SK-N-SH (cell line): Measurements from ENCODE around the gene ST6GALNAC3. TPM values are rescaled to one million over a fixed set of nuclear protein-coding genes. Genes with fewer than 3 reads are reported as not detected.

Experiments
- CTCF ChIA-PET: fragments of 300-600, 350-600 bp; formaldehyde crosslinking; extraction: SDS; loops from one replicate; lab custom pipeline; 2021; lab: Yijun Ruan, JAX
- POLR2A ChIA-PET: fragments of 350-600 bp; sonication (Branson Sonifier 250); formaldehyde crosslinking; extraction: SDS; loops from one replicate; lab custom pipeline; 2020; ENCODE audit warnings: antibody characterized with exemption, inconsistent platforms; lab: Yijun Ruan, JAX
- DNase-seq: peaks from one replicate; pipeline ENCODE4 v3.0.0; 2012
- H2AFZ ChIP-seq: fragments of 200-600 bp; sonication (generic); 2 replicates; pipeline ENCODE4 v1.8.1; 2016; ENCODE audit warnings: antibody characterized with exemption, mild to moderate bottlenecking, low read depth
- H3F3A ChIP-seq: fragments of 200-600 bp; sonication (generic); replicated peaks from 2 replicates; pipeline ENCODE3; 2016; ENCODE audit warnings: antibody characterized with exemption, mild to moderate bottlenecking; ENCODE audit not compliant: insufficient read depth
- H3K27ac ChIP-seq, 2 experiments: fragments of 200-500 bp in 1 of 2; fragments of 200-600 bp in 1 of 2; sonication (Bioruptor generic) in 1 of 2; sonication (generic), shearing (Covaris generic) in 1 of 2; 2 replicates each; pipeline versions ENCODE4 v1.5.1 to v1.6.1; 2014 to 2016; ENCODE audit warnings: low read depth in 2 of 2, inconsistent platforms in 1 of 2, low read length in 1 of 2, mild to moderate bottlenecking in 1 of 2, mixed read lengths in 1 of 2
- H3K27me3 ChIP-seq: fragments of 200-600 bp; sonication (generic), shearing (Covaris generic); 2 replicates; pipeline ENCODE4 v1.6.1; 2016; ENCODE audit warnings: mixed run types; ENCODE audit not compliant: insufficient read depth
- H3K36me3 ChIP-seq, 2 experiments: fragments of 200-500 bp in 1 of 2; fragments of 200-600 bp in 1 of 2; sonication (Bioruptor generic) in 1 of 2; sonication (generic) in 1 of 2; replicated peaks in 1 of 2; 2 replicates each; pipeline versions ENCODE3 to v1.5.1; 2014 to 2016; ENCODE audit warnings: low read length in 1 of 2, mild to moderate bottlenecking in 1 of 2; ENCODE audit not compliant: insufficient read depth in 2 of 2, control insufficient read depth in 1 of 2
- H3K4me1 ChIP-seq, 2 experiments: fragments of 200-500 bp in 1 of 2; fragments of 200-600 bp in 1 of 2; sonication (Bioruptor generic) in 1 of 2; sonication (generic), shearing (Covaris generic) in 1 of 2; 2 replicates each; pipeline versions ENCODE4 v1.5.1 to v1.6.1; 2014 to 2016; ENCODE audit warnings: low read depth in 1 of 2, low read length in 1 of 2, mixed run types in 1 of 2; ENCODE audit not compliant: insufficient read depth in 2 of 2, control insufficient read depth in 1 of 2
- H3K4me2 ChIP-seq: fragments of 200-600 bp; sonication (generic), shearing (Covaris generic); 2 replicates; pipeline ENCODE4 v1.6.1; 2017; ENCODE audit warnings: mixed run types
- H3K4me3 ChIP-seq, 2 experiments: fragments of 200-500 bp in 1 of 2; fragments of 200-600 bp in 1 of 2; sonication (Bioruptor generic) in 1 of 2; sonication (generic), shearing (Covaris generic) in 1 of 2; 2 replicates each; pipeline versions ENCODE4 v1.5.1 to v1.8.1; 2014 to 2016; ENCODE audit warnings: low read depth in 2 of 2, inconsistent platforms in 1 of 2, low read length in 1 of 2, mild to moderate bottlenecking in 1 of 2, mixed read lengths in 1 of 2, moderate library complexity in 1 of 2
- H3K79me2 ChIP-seq: fragments of 200-600 bp; sonication (generic); 2 replicates; pipeline ENCODE4 v1.8.1; 2017; ENCODE audit warnings: mild to moderate bottlenecking; ENCODE audit not compliant: insufficient read depth
- H3K9ac ChIP-seq: fragments of 200-600 bp; sonication (generic); 2 replicates; pipeline ENCODE4 v1.6.1; 2017; ENCODE audit warnings: mixed run types
- H3K9me2 ChIP-seq: fragments of 200-600 bp; sonication (generic); 2 replicates; pipeline ENCODE4 v1.6.1; 2017; ENCODE audit warnings: mixed run types
- H3K9me3 ChIP-seq: fragments of 200-600 bp; sonication (generic); 2 replicates; pipeline ENCODE4 v1.6.1; 2017; ENCODE audit warnings: mixed run types, mild to moderate bottlenecking, moderate library complexity
- H4K20me1 ChIP-seq: fragments of 200-600 bp; sonication (generic); 2 replicates; pipeline ENCODE4 v1.6.1; 2017; ENCODE audit warnings: mild to moderate bottlenecking, mixed run types; ENCODE audit not compliant: insufficient read depth
- ELF1 ChIP-seq: IDR thresholded peaks from 2 replicates; pipeline ENCODE4 v1.4.0; 2012
- FOXJ3 ChIP-seq: sonication (generic); formaldehyde crosslinking; IDR thresholded peaks from 2 replicates; pipeline ENCODE4 v1.5.1; 2020; ENCODE audit warnings: mild to moderate bottlenecking, missing genetic modification reagents
- FOXM1 ChIP-seq: IDR thresholded peaks from 2 replicates; pipeline ENCODE4 v1.4.0; 2012; ENCODE audit warnings: low read depth, mild to moderate bottlenecking
- IRF3 ChIP-seq: fragments of 150-350 bp; IDR thresholded peaks from 2 replicates; pipeline ENCODE4 v1.6.1; 2016; ENCODE audit warnings: mild to moderate bottlenecking, low read depth, low read length
- JUND ChIP-seq: IDR thresholded peaks from 2 replicates; pipeline ENCODE4 v1.4.0; 2012
- MEF2A ChIP-seq: IDR thresholded peaks from 2 replicates; pipeline ENCODE4 v1.4.0; 2012; ENCODE audit warnings: low read depth, borderline replicate concordance
- NFIC ChIP-seq: IDR thresholded peaks from 2 replicates; pipeline ENCODE4 v1.4.0; 2012; ENCODE audit warnings: borderline replicate concordance
- POLR2AphosphoS5 ChIP-seq: IDR thresholded peaks from 2 replicates; pipeline ENCODE4 v1.6.1; 2012; ENCODE audit warnings: low read depth, low read length
- RAD21 ChIP-seq: IDR thresholded peaks from 2 replicates; pipeline ENCODE4 v1.6.1; 2012; ENCODE audit warnings: mild to moderate bottlenecking, low read length
- RCOR1 ChIP-seq: fragments of 150-350 bp; IDR thresholded peaks from 2 replicates; pipeline ENCODE4 v1.6.1; 2017; ENCODE audit warnings: antibody characterized with exemption, low read length
- RFX5 ChIP-seq: IDR thresholded peaks from 2 replicates; pipeline ENCODE4 v1.6.1; 2012; ENCODE audit warnings: mild to moderate bottlenecking, improper control_type of control experiment, low read length
- RXRA ChIP-seq: IDR thresholded peaks from 2 replicates; pipeline ENCODE4 v1.4.0; 2012; ENCODE audit warnings: low read depth, mild to moderate bottlenecking, borderline replicate concordance
- SIN3A ChIP-seq: IDR thresholded peaks from 2 replicates; pipeline ENCODE4 v1.6.1; 2012; ENCODE audit warnings: low read depth, mild to moderate bottlenecking, low read length, moderate library complexity, borderline replicate concordance
- SMC3 ChIP-seq: IDR thresholded peaks from 2 replicates; pipeline ENCODE4 v1.6.1; 2012; ENCODE audit warnings: low read depth, low read length, improper control_type of control experiment
- TAF1 ChIP-seq: IDR thresholded peaks from 2 replicates; pipeline ENCODE4 v1.6.1; 2012; ENCODE audit warnings: low read depth, mild to moderate bottlenecking, low read length, moderate library complexity, borderline replicate concordance
- TCF12 ChIP-seq: IDR thresholded peaks from 2 replicates; pipeline ENCODE4 v1.4.0; 2012
- USF2 ChIP-seq: fragments of 150-350 bp; IDR thresholded peaks from 2 replicates; pipeline ENCODE4 v1.6.1; 2017; ENCODE audit warnings: antibody characterized with exemption, low read length, low read depth, borderline replicate concordance
- YY1 ChIP-seq: IDR thresholded peaks from 2 replicates; pipeline ENCODE4 v1.4.0; 2012; ENCODE audit warnings: low read depth, mild to moderate bottlenecking
- WGBS: methylation state at CpG from one replicate; pipeline ENCODE4 v1.1.6; 2017; ENCODE audit warnings: low lambda C conversion rate; 5-methylcytosine and 5-hydroxymethylcytosine counted together
- polyA plus RNA-seq, 3 experiments: library from polyadenylated mRNA; depleted of rRNA; stranded (reverse); fragments of >200 nt; gene quantifications; 2 replicates each; pipeline ENCODE4 v1.2.3, GENCODE V29; 2012
- TF ChIP-seq, protein P1 (sequence below): IDR thresholded peaks from 2 replicates; pipeline ENCODE4 v1.4.0; 2012; ENCODE audit warnings: low read depth
- TF ChIP-seq, protein P2 (sequence below): IDR thresholded peaks from 2 replicates; pipeline ENCODE4 v1.4.0; 2012; ENCODE audit warnings: low read depth, borderline replicate concordance
- TF ChIP-seq, protein P3 (sequence below): IDR thresholded peaks from 2 replicates; pipeline ENCODE4 v1.4.0; 2012; ENCODE audit warnings: low read depth, borderline replicate concordance
- TF ChIP-seq, protein P4 (sequence below): IDR thresholded peaks from 2 replicates; pipeline ENCODE4; 2012

ST6GALNAC3 gene
- polyA plus RNA-seq, 1 of the 3 experiments (the other 2 are of a cell fraction) = 8.1 TPM

DNA sequence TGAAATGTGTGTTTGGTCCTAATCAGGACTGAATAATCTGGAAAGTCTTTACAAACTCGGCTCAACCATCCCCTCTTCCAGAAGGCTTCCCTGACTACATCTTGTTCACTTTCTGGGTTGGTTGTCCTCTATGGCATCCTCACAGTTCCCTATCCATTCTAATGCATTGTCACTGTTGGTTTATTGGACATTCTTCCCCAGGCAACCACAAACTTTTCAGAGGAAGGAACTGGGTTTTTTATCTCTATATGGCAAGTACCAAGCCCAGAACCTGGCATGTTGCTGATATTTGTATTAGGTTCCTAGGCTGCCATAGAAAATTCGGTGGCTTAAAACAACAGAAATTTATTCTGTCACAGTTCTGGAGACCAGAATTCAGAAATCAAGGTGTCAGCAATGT is 429.2 kb downstream of the ST6GALNAC3 start:
- no peak overlapping the region for H3K4me2 ChIP-seq
- no peak overlapping the region for H2AFZ ChIP-seq
- H3K27ac ChIP-seq = no peak overlapping the region
- no peaks in the 10 kb centered on the region for H3K36me3 ChIP-seq
- CTCF ChIA-PET = no interaction called here
- TF ChIP-seq NFIC (no peak), TCF12 (no peak), RCOR1 (no peak), IRF3 (no peak), YY1 (no peak), RFX5 (no peak), POLR2AphosphoS5 (no peak), RAD21 (no peak), FOXM1 (no peak), ELF1 (no peak), SIN3A (no peak), SMC3 (no peak), USF2 (no peak)
- TF ChIP-seq, protein P1, sequence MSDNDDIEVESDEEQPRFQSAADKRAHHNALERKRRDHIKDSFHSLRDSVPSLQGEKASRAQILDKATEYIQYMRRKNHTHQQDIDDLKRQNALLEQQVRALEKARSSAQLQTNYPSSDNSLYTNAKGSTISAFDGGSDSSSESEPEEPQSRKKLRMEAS = no peak
- TF ChIP-seq, protein P2, sequence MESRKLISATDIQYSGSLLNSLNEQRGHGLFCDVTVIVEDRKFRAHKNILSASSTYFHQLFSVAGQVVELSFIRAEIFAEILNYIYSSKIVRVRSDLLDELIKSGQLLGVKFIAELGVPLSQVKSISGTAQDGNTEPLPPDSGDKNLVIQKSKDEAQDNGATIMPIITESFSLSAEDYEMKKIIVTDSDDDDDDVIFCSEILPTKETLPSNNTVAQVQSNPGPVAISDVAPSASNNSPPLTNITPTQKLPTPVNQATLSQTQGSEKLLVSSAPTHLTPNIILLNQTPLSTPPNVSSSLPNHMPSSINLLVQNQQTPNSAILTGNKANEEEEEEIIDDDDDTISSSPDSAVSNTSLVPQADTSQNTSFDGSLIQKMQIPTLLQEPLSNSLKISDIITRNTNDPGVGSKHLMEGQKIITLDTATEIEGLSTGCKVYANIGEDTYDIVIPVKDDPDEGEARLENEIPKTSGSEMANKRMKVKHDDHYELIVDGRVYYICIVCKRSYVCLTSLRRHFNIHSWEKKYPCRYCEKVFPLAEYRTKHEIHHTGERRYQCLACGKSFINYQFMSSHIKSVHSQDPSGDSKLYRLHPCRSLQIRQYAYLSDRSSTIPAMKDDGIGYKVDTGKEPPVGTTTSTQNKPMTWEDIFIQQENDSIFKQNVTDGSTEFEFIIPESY = no peak
- WGBS = 55% methylated on average over 2 of the region's 2 CpGs
- no peak overlapping the region for H3K4me3 ChIP-seq
- H3F3A ChIP-seq = no peaks in the 10 kb centered on the region
- H4K20me1 ChIP-seq = no peaks in the 10 kb centered on the region
- H3K79me2 ChIP-seq = no peaks in the 10 kb centered on the region
- no peaks in the 10 kb centered on the region for H3K27me3 ChIP-seq
- H3K4me1 ChIP-seq = peaks cover 7 to 15% of the 10 kb centered on the region in 2 experiments
- no peak for DNase-seq
- no peak overlapping the region for H3K9ac ChIP-seq
- POLR2A ChIA-PET = no interaction called here
- no peaks in the 10 kb centered on the region for H3K9me3 ChIP-seq
- H3K9me2 ChIP-seq = no peaks in the 10 kb centered on the region

DNA sequence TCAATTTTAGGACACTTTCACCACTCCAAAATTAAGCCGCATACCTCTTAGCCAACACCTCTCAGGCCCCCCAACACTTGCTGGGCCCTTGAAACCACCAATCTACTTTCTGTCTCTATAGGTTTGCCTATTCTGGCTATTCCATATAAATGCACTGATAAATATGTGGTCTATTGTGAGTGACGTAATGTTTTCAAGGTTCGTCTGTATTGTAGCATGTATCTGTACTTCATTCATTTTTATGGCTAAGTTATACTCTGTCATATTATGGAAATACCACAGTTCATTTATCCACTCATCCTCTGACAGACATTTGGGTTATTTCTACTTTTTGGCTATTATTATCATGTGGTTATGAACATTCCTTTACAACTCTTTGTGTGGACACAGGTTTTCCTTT is 432.8 kb downstream of the ST6GALNAC3 start:
- CTCF ChIA-PET = interaction anchor here (1.5 kb wide), 1 partner anchor 10 kb away, joined by 5 read pairs; no protein-coding TSS in a partner anchor
- Histone ChIP-seq H3F3A (no peaks in the 10 kb centered on the region), H3K4me1 (no peaks in the 10 kb centered on the region; a peak in 2 of 4 replicates), H3K27me3 (no peaks in the 10 kb centered on the region), H4K20me1 (no peaks in the 10 kb centered on the region), H3K4me3 (no peak overlapping the region), H3K9me3 (no peaks in the 10 kb centered on the region), H3K36me3 (no peaks in the 10 kb centered on the region), H2AFZ (no peak overlapping the region), H3K9ac (no peak overlapping the region), H3K9me2 (no peaks in the 10 kb centered on the region), H3K79me2 (no peaks in the 10 kb centered on the region), H3K4me2 (no peak overlapping the region), H3K27ac (no peak overlapping the region)
- POLR2A ChIA-PET = no interaction called here
- DNase-seq = no peak
- 97% methylated on average over 3 of the region's 3 CpGs for WGBS
- no peak for TF ChIP-seq SIN3A
- TF ChIP-seq MEF2A = no peak
- TF ChIP-seq, protein P3, sequence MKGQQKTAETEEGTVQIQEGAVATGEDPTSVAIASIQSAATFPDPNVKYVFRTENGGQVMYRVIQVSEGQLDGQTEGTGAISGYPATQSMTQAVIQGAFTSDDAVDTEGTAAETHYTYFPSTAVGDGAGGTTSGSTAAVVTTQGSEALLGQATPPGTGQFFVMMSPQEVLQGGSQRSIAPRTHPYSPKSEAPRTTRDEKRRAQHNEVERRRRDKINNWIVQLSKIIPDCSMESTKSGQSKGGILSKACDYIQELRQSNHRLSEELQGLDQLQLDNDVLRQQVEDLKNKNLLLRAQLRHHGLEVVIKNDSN = no peak
- no peak for TF ChIP-seq TCF12
- no peak for TF ChIP-seq FOXJ3
- TF ChIP-seq, protein P4, sequence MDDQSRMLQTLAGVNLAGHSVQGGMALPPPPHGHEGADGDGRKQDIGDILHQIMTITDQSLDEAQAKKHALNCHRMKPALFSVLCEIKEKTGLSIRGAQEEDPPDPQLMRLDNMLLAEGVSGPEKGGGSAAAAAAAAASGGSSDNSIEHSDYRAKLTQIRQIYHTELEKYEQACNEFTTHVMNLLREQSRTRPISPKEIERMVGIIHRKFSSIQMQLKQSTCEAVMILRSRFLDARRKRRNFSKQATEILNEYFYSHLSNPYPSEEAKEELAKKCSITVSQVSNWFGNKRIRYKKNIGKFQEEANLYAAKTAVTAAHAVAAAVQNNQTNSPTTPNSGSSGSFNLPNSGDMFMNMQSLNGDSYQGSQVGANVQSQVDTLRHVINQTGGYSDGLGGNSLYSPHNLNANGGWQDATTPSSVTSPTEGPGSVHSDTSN = no peak
- no peak for TF ChIP-seq JUND
- TF ChIP-seq RXRA = no peak
- TF ChIP-seq IRF3 = no peak
- TF ChIP-seq, protein P1 = no peak
- no peak for TF ChIP-seq RCOR1
- no peak for TF ChIP-seq YY1
- no peak for TF ChIP-seq FOXM1
- no peak for TF ChIP-seq TAF1
